Stimulated activated CD4-positive, alpha-beta T cell treated with anti-CD3 and anti-CD28 coated beads, Interleukin-1b, Interleukin-23, amount 100 ng/mL, for 48 hours (primary cell): ENCODE results near the gene NFATC4.

Experiments
- DNase-seq: peaks from one replicate; pipeline ENCODE4 v3.0.0-alpha.2; 2020

NFATC4 gene

GRCh38 chr14:24390701-24391468 lies 22.9 kb downstream of the NFATC4 start:
- no peak for DNase-seq

DNA sequence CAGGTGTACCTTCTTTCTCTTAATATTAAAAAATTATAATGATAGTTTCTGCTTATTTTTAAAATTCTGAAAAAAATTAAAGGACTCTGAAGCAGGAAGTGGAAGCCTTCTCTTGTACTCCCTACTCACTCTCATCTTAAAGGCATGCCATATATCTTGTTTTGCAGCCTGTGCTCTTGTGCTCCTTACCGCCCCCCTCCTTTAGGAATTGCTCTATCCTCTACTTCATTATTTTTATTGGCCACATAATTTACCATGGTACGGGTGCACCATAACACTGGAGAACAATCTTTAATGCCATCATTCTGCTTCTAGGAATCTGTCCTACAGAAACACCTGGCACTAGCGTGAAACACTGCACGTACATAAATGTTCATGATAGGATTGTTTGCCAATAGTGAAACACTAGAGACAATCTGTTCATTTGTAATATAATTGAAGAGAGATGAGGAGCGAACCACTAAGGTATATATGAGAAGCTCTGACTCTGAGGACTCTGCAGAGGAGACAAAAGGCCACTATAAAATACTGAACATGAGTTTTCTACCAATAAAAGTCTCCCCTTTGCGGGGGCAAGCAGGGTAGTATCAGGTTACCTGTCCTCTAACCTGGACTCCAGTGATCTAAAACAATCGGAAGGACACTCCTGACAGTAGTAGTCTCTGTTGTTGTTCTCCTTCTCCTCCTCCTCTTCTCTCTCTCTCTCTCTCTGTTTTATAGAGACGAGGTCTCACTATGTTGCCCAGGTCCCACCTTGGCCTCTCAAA lies 24.5 kb downstream of the NFATC4 start:
- no peak for DNase-seq

DNA sequence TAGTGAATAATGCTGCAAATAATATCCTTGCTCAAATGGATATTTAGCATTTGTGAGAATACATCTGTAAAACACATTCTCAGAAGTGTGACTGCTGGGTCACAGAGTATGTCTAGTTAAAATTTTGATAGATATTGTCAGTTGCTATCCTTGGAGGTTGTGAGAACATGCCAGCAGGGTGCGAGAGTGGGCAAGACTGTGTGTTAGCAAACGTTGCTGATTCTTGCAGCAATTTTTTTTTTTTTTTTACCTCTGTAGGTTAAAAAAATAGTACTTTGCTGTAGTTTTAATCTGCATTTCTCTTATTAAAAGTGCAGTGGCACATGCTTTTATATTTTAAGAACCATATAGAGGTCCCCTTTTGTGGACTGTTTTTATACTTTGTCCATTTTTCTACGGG lies 26.3 kb downstream of the NFATC4 start:
- no peak for DNase-seq

GRCh38 chr14:24395609-24396582 lies 27.9 kb downstream of the NFATC4 start:
- no peak for DNase-seq

- no peak for DNase-seq
These were observed 29.8 kb downstream of the NFATC4 start for GRCh38 chr14:24397639-24398292.

- DNase-seq: no peak
These were observed 30.3 kb downstream of the NFATC4 start for GRCh38 chr14:24398293-24398652.

GRCh38 chr14:24398653-24399446 lies 30.9 kb downstream of the NFATC4 start, which contains the start of gene NYNRIN:
Gene NYNRIN, plus strand, starts transcription at chr14:24399003. Its CDS starts 244 bp downstream, at chr14:24399247.
- DNase-seq: no peak

- DNase-seq: no peak
These were observed 31.5 kb downstream of the NFATC4 start for GRCh38 chr14:24399447-24399822.

DNA sequence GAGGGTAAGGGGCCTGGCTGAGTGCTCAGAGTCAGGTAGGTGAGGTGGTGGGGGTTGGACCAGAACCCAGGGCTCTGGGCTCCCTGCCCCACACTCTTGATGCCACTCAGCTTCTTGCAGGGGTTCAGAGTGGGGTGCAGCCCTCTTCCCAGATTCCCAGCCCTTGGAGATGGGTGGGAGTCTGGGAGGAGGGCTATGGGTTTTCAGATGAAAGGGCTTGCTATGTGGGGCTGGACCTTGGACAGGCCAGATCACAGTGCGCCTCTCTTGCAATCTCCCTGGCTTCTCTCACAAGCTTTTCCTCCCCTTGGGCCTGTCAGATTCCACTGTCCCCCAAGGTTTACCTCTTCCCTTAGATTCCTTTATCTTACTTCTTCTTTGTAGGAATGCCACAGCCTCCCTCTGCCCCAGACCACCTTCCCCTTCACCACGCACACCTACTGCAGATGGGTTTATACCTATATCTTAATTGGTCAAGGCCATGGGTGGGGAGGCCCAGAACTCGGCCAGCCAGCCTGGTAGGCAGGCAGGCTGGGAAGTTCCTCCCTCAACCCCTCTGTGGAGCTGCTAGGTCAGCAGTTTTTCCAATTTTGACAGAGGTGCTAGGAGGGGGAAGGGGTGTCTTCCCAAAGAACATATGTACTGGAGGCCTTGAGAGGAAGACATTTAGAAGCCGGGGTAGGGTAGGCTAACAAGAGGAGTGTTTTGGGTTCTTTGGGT lies 32.2 kb downstream of the NFATC4 start:
- DNase-seq: no peak

DNA sequence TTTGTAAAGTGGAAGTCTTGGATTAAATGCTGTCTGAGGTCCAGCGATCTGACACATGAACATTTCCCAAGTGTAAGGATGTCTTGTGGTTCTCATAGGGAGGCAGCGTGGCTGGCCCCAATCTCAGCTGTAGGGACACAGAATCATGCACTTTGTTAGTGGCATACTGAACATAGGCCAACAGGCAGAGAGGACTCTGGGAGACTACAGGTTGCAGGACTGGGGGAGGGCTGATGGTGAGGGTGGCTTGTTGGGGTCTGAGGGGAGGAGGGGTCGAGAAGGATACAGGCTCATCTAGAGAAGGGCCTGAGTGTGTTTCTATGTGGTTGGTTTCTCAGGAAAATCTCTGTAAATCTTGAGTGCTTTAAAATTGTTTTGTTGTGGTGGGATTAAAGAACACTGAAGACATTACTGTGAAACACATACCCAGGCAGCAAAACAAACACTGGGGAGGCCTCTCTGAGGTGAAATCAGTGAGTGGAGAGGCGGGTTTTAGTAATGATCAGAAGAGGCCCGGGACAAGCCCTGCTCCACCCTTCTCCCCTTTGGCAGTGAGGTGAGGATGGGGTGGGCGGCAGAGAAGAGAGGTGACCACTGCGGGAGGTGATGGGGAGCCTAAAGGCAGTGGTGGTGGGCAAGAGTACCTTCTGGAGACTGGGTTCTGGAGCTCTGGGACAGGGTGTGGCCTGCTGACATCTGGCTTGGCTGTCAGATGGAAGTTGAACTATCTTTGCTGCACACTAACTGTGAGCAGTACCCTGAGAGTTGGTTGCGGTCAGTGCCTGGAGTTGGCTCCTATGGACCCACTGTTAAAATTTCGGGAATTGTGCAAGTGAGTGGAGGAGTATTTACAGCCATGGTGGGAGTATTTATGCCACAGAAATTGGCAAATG lies 34.1 kb downstream of the NFATC4 start:
- no peak for DNase-seq

GRCh38 chr14:24403294-24403998 lies 35.5 kb downstream of the NFATC4 start:
- DNase-seq: no peak

- no peak for DNase-seq
These were observed 36.8 kb downstream of the NFATC4 start for GRCh38 chr14:24404814-24405213.

GRCh38 chr14:24406416-24406815 lies 38.4 kb downstream of the NFATC4 start:
- DNase-seq: no peak

DNA sequence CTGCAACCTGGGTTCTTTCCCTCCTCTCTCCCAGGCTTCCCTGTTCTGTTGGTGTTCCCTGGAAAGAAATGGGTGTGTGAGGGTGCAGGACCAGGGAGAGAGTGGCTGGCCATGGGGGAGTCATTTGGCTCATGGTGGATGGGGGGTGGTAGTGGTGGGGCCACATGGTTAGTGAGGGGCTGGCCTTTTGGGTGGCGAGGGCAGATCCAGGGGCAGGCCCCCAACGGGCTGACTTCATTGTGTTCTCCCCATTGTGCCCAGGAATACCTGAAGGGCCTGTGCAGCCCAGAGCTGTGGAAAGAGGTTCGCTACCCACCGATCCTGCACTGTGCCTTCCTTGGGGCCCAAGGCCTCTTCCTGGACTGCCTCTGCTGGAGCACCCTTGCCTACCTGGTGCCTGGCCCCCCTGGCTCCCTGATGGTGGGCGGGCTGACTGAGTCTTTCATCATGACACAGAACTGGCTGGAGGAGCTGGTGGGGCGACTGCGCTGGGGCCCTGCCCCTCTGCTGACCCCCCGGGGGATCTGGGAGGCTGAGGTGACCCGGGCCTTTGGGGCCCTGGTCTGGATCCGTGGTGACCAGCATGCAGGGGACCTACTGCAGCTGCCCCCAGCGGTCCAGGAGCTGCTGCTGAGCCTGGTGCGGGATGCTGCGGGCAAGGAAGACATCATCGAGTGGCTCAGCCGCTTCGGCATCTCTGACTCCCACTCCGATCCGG lies 39.8 kb downstream of the NFATC4 start:
- no peak for DNase-seq

GRCh38 chr14:24408764-24409163 lies 40.8 kb downstream of the NFATC4 start:
- DNase-seq: no peak

- no peak for DNase-seq
These were observed 41.2 kb downstream of the NFATC4 start for GRCh38 chr14:24409192-24409591.

DNA sequence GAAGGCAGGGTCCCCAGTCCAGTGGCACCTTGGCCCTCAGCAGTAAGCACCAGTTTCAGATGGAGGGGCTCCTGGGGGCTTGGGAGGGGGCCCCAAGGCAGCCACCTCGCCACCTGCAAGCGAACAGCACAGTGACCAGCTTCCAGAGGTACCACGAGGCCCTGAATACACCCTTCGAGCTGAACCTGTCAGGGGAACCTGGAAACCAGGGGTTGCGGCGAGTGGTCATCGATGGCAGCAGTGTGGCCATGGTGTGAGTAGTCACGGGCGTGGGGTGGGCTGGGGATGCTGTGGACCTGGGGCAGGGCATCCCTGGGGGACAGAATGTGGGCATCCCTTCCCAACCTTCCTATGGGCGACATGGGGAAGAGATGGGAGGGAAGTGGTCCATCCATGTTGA lies 42.0 kb downstream of the NFATC4 start:
- DNase-seq: no peak
